ENCODE results near the gene TBC1D3B.

GRCh38 chr17:36142806-36143205, 33.6 kb downstream of the TBC1D3B start:
- TF ChIP-seq CTCF (conservative IDR thresholded peaks at IDR 0.05 in 1 of 2, IDR thresholded peaks at IDR 0.05 in 1 of 2; ENCODE audit: low read depth in 1 of 2, low read length in 2 of 2) (no peak), EZH2 (IDR thresholded peaks at IDR 0.05; ENCODE audit: low read length, missing control alignments) (no peak)

Data from fibroblast of lung (primary cell).